CD4-positive, CD25-positive, alpha-beta regulatory T cell (primary cell): ENCODE data around the gene PPARGC1A. TPM values are rescaled to one million over a fixed set of nuclear protein-coding genes. Genes with fewer than 3 reads are reported as not detected.

ENCODE experiments used
- ATAC-seq, 2 donors: fragments of 150-1000 bp; cut with Tn5 transposase; one replicate each; pipeline ENCODE4 v1.10.0; 2021; ENCODE audit warnings: low read depth in 2 of 2, moderate number of reproducible peaks in 2 of 2, moderate library complexity in 1 of 2
- DNase-seq, 3 donors: peaks; one replicate each; pipeline versions ENCODE4 v3.0.0 to v3.0.0-alpha.2; 2012 to 2022; ENCODE audit warnings: mixed read lengths in 1 of 3
- H3K27ac ChIP-seq: one replicate; pipeline ENCODE4 v1.7.0; 2013; ENCODE audit warnings: mild to moderate bottlenecking, low read length; ENCODE audit not compliant: insufficient read depth, poor library complexity, severe bottlenecking
- H3K27me3 ChIP-seq: one replicate; pipeline ENCODE4 v1.7.0; 2013; ENCODE audit warnings: low read length; ENCODE audit not compliant: control insufficient read depth, insufficient read depth
- H3K36me3 ChIP-seq: one replicate; pipeline ENCODE4 v1.7.0; 2013; ENCODE audit warnings: mild to moderate bottlenecking, low read length, moderate library complexity; ENCODE audit not compliant: control insufficient read depth, insufficient read depth
- H3K4me1 ChIP-seq: 2 replicates; pipeline ENCODE4 v1.7.0; 2013; ENCODE audit warnings: mild to moderate bottlenecking, low read length; ENCODE audit not compliant: insufficient read depth, control insufficient read depth, poor library complexity, severe bottlenecking
- H3K4me3 ChIP-seq: one replicate; pipeline ENCODE4 v1.7.0; 2013; ENCODE audit warnings: low read depth, mild to moderate bottlenecking, low read length, moderate library complexity
- H3K9me3 ChIP-seq, 2 experiments: 1 replicate in 1 of 2; 2 replicates in 1 of 2; pipeline ENCODE4 v1.7.0; 2013; ENCODE audit warnings: low read length in 2 of 2, mild to moderate bottlenecking in 1 of 2, moderate library complexity in 1 of 2; ENCODE audit not compliant: control insufficient read depth in 2 of 2
- H3K27ac Mint-ChIP-seq, 3 donors: one replicate each; pipeline ENCODE4 v1.8.0; 2020 to 2022; ENCODE audit warnings: mild to moderate bottlenecking in 3 of 3, mixed read lengths in 3 of 3, moderate library complexity in 2 of 3
- H3K27me3 Mint-ChIP-seq: one replicate; pipeline ENCODE4 v1.8.0; 2022; ENCODE audit warnings: mild to moderate bottlenecking, mixed read lengths
- H3K36me3 Mint-ChIP-seq: one replicate; pipeline ENCODE4 v1.8.0; 2020; ENCODE audit warnings: mixed read lengths
- H3K4me1 Mint-ChIP-seq, 4 donors: one replicate each; pipeline ENCODE4 v1.8.0; 2020 to 2022; ENCODE audit warnings: mixed read lengths in 4 of 4, mild to moderate bottlenecking in 1 of 4
- H3K4me3 Mint-ChIP-seq, 4 donors: one replicate each; pipeline ENCODE4 v1.8.0; 2020 to 2022; ENCODE audit warnings: mild to moderate bottlenecking in 4 of 4, mixed read lengths in 4 of 4, moderate library complexity in 3 of 4
- H3K9me3 Mint-ChIP-seq, 7 donors: one replicate each; pipeline ENCODE4 v1.8.0; 2020 to 2022; ENCODE audit warnings: mixed read lengths in 7 of 7, mild to moderate bottlenecking in 3 of 7, moderate library complexity in 2 of 7
- polyA plus RNA-seq, 4 donors: library from polyadenylated mRNA; unstranded; fragments of 300-500 nt; fragmentation: Illumina TruSeq; gene quantifications; one replicate each; pipeline ENCODE4 v1.2.3, GENCODE V29; 2021
- total RNA-seq: library from RNA; stranded (reverse); gene quantifications from one replicate; pipeline ENCODE4 v1.2.3, GENCODE V29; 2022

PPARGC1A gene
- total and polyA plus RNA-seq, 5 donors from 2014 or later: not detected

GRCh38 chr4:23884261-23884660, 5.6 kb downstream of the PPARGC1A start:
- Mint-ChIP-seq H3K36me3 (no peaks in the 10 kb centered on the region), H3K4me3 (no peak overlapping the region), H3K9me3 (peaks cover 0 to 5% (median 1%) of the 10 kb centered on the region in 7 donors), H3K27ac (no peak overlapping the region), H3K4me1 (peaks cover 0 to 12% (median 1%) of the 10 kb centered on the region in 4 donors), H3K27me3 (no peaks in the 10 kb centered on the region)
- ATAC-seq: no peak
- no peak for DNase-seq
- no peaks in the 10 kb centered on the region for H3K36me3 ChIP-seq
- no peaks in the 10 kb centered on the region for H3K9me3 ChIP-seq
- no peaks in the 10 kb centered on the region for H3K27me3 ChIP-seq
- no peaks in the 10 kb centered on the region for H3K4me1 ChIP-seq
- no peak overlapping the region for H3K4me3 ChIP-seq
- no peak overlapping the region for H3K27ac ChIP-seq

GRCh38 chr4:23882976-23883531, 6.8 kb downstream of the PPARGC1A start:
- H3K4me1 ChIP-seq: no peaks in the 10 kb centered on the region
- H3K27ac Mint-ChIP-seq: no peak overlapping the region
- DNase-seq: no peak
- ATAC-seq: no peak
- H3K9me3 ChIP-seq: no peaks in the 10 kb centered on the region
- H3K36me3 ChIP-seq: no peaks in the 10 kb centered on the region
- no peak overlapping the region for H3K27ac ChIP-seq
- H3K36me3 Mint-ChIP-seq: no peaks in the 10 kb centered on the region
- H3K4me3 ChIP-seq: no peak overlapping the region
- peaks cover 0 to 5% (median 1%) of the 10 kb centered on the region in 7 donors for H3K9me3 Mint-ChIP-seq
- H3K27me3 ChIP-seq: no peaks in the 10 kb centered on the region
- no peaks in the 10 kb centered on the region for H3K4me1 Mint-ChIP-seq
- H3K4me3 Mint-ChIP-seq: no peak overlapping the region
- no peaks in the 10 kb centered on the region for H3K27me3 Mint-ChIP-seq

GRCh38 chr4:23881674-23882337, 8.0 kb downstream of the PPARGC1A start:
- Mint-ChIP-seq H3K9me3 (peaks cover 0 to 5% (median 1%) of the 10 kb centered on the region in 7 donors), H3K4me1 (no peaks in the 10 kb centered on the region), H3K4me3 (no peak overlapping the region), H3K36me3 (no peaks in the 10 kb centered on the region), H3K27ac (no peak overlapping the region), H3K27me3 (no peaks in the 10 kb centered on the region)
- no peak overlapping the region for H3K27ac ChIP-seq
- no peak for ATAC-seq
- H3K27me3 ChIP-seq: no peaks in the 10 kb centered on the region
- H3K4me1 ChIP-seq: no peaks in the 10 kb centered on the region
- no peak for DNase-seq
- no peak overlapping the region for H3K4me3 ChIP-seq
- H3K36me3 ChIP-seq: no peaks in the 10 kb centered on the region
- H3K9me3 ChIP-seq: no peaks in the 10 kb centered on the region

- no peak overlapping the region for H3K27ac Mint-ChIP-seq
- Histone ChIP-seq H3K27me3 (no peaks in the 10 kb centered on the region), H3K27ac (no peak overlapping the region), H3K9me3 (no peaks in the 10 kb centered on the region), H3K4me1 (no peaks in the 10 kb centered on the region), H3K36me3 (no peaks in the 10 kb centered on the region), H3K4me3 (no peak overlapping the region)
- H3K9me3 Mint-ChIP-seq: peaks cover 0 to 5% (median 1%) of the 10 kb centered on the region in 7 donors
- no peak for DNase-seq
- ATAC-seq: no peak
- no peaks in the 10 kb centered on the region for H3K27me3 Mint-ChIP-seq
- no peaks in the 10 kb centered on the region for H3K4me1 Mint-ChIP-seq
- no peak overlapping the region for H3K4me3 Mint-ChIP-seq
- H3K36me3 Mint-ChIP-seq: no peaks in the 10 kb centered on the region
Measured at GRCh38 chr4:23881052-23881501, 8.8 kb downstream of the PPARGC1A start.

- Histone ChIP-seq H3K27ac (no peak overlapping the region), H3K4me1 (no peaks in the 10 kb centered on the region), H3K9me3 (no peaks in the 10 kb centered on the region), H3K36me3 (no peaks in the 10 kb centered on the region), H3K27me3 (no peaks in the 10 kb centered on the region), H3K4me3 (no peak overlapping the region)
- peaks cover 0 to 7% (median 1%) of the 10 kb centered on the region in 7 donors for H3K9me3 Mint-ChIP-seq
- H3K27me3 Mint-ChIP-seq: no peaks in the 10 kb centered on the region
- ATAC-seq: no peak
- no peaks in the 10 kb centered on the region for H3K4me1 Mint-ChIP-seq
- no peak for DNase-seq
- no peaks in the 10 kb centered on the region for H3K36me3 Mint-ChIP-seq
- H3K4me3 Mint-ChIP-seq: no peak overlapping the region
- no peak overlapping the region for H3K27ac Mint-ChIP-seq
Measured at GRCh38 chr4:23878912-23879732, 10.7 kb downstream of the PPARGC1A start.

GRCh38 chr4:23878246-23878891, 11.5 kb downstream of the PPARGC1A start:
- H3K9me3 ChIP-seq: no peaks in the 10 kb centered on the region
- H3K4me1 ChIP-seq: no peaks in the 10 kb centered on the region
- H3K27ac ChIP-seq: no peak overlapping the region
- Mint-ChIP-seq H3K4me1 (no peaks in the 10 kb centered on the region), H3K9me3 (peaks cover 0 to 7% (median 1%) of the 10 kb centered on the region in 7 donors), H3K27ac (no peak overlapping the region), H3K4me3 (no peak overlapping the region), H3K36me3 (no peaks in the 10 kb centered on the region), H3K27me3 (no peaks in the 10 kb centered on the region)
- DNase-seq: no peak
- H3K27me3 ChIP-seq: no peaks in the 10 kb centered on the region
- no peak for ATAC-seq
- no peaks in the 10 kb centered on the region for H3K36me3 ChIP-seq
- H3K4me3 ChIP-seq: no peak overlapping the region

GRCh38 chr4:23877758-23878229, 12.1 kb downstream of the PPARGC1A start:
- ATAC-seq (no peak), DNase-seq (no peak)
- H3K4me3 Mint-ChIP-seq: no peak overlapping the region
- peaks cover 0 to 7% (median 1%) of the 10 kb centered on the region in 7 donors for H3K9me3 Mint-ChIP-seq
- Histone ChIP-seq H3K9me3 (no peaks in the 10 kb centered on the region), H3K4me3 (no peak overlapping the region), H3K36me3 (no peaks in the 10 kb centered on the region), H3K27me3 (no peaks in the 10 kb centered on the region), H3K4me1 (no peaks in the 10 kb centered on the region), H3K27ac (no peak overlapping the region)
- no peaks in the 10 kb centered on the region for H3K36me3 Mint-ChIP-seq
- H3K27ac Mint-ChIP-seq: no peak overlapping the region
- H3K4me1 Mint-ChIP-seq: no peaks in the 10 kb centered on the region
- no peaks in the 10 kb centered on the region for H3K27me3 Mint-ChIP-seq
